NCI-H510A treated with DMSO at 0.1 percent for 48 hours (cell line): ENCODE data around the gene EML3.
"Not testable (repeated sequence)": the region's sequence is repeated elsewhere in the genome, so short reads cannot be mapped to it uniquely, and the experiment has no call there.

Experiments
- DNase-seq: peaks from one replicate; lab custom pipeline; 2025; lab: John Stamatoyannopoulos, UW

The EML3 gene, protein sequence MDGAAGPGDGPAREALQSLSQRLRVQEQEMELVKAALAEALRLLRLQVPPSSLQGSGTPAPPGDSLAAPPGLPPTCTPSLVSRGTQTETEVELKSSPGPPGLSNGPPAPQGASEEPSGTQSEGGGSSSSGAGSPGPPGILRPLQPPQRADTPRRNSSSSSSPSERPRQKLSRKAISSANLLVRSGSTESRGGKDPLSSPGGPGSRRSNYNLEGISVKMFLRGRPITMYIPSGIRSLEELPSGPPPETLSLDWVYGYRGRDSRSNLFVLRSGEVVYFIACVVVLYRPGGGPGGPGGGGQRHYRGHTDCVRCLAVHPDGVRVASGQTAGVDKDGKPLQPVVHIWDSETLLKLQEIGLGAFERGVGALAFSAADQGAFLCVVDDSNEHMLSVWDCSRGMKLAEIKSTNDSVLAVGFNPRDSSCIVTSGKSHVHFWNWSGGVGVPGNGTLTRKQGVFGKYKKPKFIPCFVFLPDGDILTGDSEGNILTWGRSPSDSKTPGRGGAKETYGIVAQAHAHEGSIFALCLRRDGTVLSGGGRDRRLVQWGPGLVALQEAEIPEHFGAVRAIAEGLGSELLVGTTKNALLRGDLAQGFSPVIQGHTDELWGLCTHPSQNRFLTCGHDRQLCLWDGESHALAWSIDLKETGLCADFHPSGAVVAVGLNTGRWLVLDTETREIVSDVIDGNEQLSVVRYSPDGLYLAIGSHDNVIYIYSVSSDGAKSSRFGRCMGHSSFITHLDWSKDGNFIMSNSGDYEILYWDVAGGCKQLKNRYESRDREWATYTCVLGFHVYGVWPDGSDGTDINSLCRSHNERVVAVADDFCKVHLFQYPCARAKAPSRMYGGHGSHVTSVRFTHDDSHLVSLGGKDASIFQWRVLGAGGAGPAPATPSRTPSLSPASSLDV

DNA sequence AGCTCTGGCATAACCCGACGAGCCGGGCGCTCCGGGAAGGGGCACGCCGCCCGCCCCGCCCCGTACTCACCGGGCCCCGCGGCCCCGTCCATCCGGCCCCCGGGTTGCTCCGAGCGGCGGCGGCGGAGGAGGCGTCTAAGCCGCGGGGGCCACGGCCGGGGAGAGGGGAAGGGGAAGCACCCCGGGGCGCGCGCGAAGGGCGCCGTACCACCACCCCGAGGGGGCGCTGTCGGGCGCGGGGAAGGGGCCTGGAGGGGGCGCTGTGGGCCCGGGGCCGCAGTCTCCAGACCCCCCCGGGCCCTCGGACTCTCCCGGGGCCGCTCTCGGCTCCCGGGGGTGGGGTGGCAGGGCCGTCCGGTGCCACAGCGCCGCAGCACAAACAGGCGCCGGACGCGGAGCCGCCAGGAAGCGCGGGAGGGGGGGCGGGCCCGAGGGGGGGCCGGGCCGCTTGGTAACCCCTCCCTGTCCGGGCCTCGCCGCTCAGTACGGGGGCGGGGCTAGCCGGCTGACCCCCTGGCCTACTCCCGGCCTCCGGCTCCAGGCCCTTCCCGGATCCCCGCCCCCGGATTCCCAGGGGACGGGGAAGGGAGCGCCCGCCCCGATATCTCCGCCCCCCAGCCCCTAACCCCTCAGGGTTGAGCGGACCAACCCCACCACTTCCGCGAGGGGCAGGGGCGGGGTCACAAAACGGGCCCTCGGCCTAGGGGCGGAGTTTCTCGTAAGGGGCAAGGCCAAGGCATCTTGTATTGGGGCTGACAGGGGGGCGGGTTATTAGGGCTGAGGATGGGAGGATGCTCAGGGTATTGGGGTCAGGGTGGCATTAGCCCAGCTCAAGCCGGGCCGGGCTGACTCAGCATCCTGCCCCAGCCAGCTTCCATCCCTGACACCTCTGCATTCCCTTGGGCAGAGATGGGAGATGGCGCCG is at the start of gene EML3, which contains the start of gene ROM1:
Gene EML3 (minus strand): TSS at position 410 of the 925 bp plus-strand sequence. CDS start 318 bp downstream, at position 92.
Gene ROM1 (plus strand): TSS at position 892 of the 925 bp plus-strand sequence. CDS start 25 bp downstream, at position 917.
- peak; percentile 70 for DNase-seq

DNA sequence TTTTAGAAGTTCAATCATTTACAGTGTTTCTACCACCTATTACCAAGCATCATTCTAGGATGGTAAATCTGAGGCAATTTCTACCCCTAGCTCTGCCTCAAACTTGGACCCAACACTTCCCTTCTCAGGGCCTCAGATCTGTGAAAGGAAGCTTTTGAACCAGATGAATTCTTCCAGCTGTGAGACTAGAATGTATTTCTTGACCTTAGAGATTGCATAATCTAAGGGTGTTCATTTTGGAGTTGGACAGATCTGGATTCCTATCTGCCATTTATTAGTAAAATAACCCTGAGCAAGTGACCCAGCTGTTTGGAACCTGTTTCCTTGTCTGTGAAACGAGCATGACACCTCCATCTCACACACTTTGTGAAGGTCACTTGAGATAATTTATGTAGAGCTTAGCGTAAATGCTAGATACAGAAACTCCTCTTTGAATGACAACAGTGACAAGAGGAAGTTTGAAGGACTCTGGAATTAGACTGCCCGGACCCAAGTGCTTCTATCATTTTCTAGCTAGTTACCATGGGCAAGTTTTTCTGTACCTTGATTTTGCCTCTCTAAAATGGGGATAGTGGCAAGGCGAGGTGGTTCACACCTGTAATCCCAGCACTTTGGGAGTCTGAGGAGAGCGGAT is 44.3 kb upstream of the EML3 start:
- no peak for DNase-seq

DNA sequence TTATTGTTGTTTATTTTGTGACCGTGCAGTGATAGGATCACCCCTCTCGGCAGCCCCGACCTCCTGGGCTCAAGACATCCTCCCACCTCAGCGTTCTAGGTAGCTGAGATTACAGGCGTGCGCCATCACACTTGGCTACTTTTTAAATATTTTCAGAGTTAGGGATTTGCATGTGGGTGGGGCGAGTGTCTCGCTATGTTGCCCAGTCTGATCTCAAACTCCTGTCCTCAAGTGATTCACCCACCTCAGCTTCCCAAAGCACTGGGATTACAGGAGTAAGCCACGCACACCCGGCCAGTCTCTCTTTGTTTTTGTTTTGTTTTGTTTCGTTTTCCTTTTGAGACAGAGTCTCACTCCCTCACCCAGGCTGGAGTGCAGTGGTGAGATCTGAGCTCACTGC is 41.7 kb upstream of the EML3 start:
- DNase-seq = no peak

DNA sequence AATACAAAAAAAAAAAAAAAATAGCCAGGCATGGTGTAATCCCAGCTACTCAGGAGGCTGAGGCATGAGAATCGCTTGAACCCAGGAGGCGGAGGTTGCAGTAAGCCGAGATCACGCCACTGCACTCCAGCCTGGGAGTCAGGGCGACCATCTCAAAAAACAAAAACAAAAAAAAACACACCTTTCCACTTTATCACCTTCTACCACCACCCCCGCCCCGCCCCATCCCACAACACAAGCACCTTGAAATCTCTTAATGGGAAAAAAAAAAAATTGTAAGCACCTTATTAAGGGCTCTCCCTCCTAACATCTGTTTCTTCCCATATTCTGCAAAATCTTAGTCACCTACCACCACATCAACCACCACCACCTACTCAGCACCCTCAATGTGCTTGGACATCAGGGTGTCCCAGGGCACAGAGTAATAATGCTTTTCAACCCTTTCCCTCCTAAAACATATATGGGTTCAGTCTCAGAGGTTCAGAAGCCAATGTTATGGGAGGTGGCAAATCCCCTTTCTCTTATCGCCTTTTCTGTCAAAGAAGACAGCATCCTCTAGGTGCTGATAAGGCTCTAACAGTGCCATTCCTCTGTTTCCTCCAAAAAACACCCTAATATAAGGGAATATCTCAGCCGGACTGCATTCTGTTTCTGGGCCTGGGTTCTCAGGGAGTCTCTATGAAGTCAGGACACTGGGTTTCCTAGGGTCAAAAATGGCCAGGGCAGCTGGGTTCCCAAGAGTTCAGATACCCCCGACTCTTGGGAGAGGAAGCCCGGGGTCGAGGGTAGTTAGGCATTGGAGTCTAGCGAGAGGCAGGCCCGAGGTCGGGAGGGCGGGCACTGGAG is 39.8 kb upstream of the EML3 start:
- DNase-seq = no peak

DNA sequence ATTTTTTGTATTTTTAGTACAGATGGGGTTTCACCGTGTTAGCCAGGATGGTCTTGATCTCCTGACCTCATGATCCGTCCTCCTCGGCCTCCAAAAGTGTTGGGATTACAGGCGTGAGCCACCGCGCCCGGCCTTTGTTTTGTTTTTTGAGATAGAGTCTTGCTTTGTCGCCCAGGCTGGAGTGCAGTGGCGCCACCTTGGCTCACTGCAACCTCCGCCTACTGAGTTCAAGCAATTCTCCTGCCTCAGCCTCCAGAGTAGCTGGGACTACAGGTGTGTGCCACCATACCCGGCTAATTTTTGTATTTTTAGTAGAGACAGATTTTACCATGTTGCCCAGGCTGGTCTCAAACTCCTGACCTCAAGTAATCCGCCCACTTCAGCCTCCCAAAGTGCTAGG is 37.7 kb upstream of the EML3 start:
- not testable (repeated sequence) for DNase-seq

DNA sequence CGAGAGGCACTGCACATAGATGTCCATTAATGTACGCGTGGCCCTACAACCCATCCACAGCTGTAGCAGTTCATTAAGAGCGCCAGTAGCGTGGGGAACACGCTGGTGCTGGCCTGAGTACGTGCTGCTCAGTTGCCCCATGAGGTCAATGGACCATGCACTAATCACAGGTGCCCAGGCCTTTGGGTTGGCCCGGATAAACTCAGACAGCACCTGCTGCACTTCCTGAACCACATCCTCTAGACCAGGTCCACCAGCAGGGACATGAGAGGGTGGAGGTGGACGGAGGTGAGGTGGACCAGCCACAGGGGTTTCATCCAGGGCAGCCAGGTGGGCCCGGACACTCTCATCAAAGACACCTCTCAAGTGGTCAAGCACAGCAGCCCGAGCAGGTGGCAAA is 36.9 kb upstream of the EML3 start:
- no peak for DNase-seq

DNA sequence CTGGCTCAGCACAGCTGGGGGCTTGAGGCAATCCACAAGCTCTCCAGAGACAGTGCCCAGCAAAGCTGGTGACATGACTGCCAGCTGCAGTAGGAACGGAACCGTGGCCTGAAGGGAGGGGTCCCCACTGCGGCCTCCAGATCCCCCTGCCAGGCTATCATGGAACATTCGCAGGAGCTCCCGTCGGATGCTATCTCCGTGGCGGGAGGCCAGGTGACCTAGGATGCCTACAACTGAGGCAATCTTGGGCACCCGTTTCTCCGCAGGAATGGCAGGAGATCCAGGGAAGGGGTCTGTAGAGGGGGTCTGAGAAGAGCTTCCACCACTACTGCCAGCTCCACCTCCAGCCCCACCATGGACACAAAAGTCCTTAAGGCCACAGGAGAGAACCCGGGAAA is 36.4 kb upstream of the EML3 start:
- DNase-seq = no peak

DNA sequence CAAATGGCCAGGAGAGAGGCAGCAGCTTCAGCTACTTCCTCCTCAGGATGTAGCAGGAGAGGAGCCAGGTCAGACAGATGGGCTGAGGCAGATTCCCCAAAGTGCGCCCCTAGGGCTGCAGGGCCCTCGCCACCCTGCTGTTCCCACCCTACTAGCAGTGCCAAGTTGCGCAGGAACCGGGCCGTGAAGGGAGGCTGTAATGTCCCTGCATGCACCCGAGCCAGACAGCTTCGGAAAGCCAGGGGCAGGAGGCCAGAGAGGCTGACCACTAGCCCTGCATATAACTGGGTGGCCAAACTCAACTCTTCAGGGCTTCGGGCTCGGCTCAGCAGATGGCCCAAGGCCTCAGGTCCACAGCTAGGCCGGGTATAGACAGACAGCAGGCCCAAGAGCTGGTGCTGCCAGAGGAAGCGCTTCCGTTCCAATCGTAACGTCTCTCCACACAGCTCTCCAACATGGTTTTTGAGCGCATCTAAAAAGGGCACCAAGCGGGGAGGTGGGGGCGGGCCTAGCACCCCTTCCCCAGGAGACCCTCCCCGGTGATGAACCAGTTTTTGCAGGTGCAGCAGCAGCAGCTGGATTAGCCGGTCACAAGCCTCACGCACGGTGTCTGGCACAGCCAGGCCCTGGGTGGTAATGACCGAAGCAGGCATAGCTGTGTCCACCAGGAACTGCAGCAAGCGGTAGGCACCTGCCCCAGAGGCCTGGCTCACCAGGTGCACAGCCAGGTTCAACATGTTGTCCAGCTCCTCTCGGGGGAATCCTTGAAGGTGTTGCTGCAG is 35.8 kb upstream of the EML3 start:
- DNase-seq = no peak

DNA sequence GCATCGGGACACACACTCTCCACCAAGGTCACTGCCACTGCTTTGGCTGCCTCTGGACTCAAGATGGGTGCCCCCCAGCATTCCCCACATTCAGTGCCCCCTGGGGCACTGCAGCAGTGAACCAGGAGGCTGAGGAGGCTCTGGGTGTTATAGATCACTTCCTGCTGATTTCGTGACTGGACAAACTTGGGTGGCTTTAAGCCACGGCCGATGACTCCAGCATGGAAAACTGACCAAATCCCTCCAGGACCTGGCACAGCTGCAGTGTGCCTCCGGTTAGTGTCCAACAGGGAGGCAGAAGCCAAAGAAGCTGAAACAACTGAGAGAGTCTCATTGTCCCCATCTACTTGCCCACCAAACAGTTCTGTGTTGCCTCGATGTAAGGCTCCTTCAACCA is 35.0 kb upstream of the EML3 start:
- no peak for DNase-seq

DNA sequence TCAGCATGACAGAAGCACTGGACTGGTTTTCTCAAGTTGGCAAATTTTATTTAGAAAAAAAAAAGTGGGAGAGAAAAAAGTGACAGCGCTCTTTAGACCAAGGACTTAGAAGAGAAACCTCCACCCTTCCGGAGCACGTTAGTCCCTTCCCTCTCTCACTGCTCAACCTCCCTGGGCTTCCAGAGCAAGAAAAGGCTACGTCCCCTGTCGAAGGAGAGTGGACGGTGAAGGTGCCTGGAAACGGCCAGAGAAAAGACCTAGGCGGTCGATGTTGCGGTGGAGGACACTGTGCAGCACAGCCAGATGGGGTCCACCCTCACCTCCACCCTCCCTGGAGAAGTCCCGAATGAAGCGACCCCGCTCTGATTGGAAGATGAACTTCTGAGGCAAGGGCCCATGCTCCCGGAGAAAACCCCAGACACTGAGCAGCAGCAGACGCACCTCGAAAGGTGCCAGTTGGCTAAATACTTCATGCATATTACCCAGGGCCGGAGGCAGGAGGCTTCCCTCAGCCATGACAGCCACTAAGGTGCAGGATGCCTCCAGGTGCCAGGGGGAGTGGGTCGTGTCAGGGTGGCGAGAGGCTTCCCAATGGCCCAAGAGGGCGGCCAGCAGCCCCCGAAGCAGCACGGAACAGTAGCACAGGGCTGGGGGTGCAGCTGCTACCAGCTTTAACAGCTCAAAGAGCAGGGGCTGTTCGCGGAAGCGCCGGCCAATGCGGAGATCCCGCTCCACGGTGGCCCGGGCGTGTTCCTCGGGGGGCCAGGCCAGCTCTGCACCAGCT is 34.4 kb upstream of the EML3 start:
- no peak for DNase-seq

DNA sequence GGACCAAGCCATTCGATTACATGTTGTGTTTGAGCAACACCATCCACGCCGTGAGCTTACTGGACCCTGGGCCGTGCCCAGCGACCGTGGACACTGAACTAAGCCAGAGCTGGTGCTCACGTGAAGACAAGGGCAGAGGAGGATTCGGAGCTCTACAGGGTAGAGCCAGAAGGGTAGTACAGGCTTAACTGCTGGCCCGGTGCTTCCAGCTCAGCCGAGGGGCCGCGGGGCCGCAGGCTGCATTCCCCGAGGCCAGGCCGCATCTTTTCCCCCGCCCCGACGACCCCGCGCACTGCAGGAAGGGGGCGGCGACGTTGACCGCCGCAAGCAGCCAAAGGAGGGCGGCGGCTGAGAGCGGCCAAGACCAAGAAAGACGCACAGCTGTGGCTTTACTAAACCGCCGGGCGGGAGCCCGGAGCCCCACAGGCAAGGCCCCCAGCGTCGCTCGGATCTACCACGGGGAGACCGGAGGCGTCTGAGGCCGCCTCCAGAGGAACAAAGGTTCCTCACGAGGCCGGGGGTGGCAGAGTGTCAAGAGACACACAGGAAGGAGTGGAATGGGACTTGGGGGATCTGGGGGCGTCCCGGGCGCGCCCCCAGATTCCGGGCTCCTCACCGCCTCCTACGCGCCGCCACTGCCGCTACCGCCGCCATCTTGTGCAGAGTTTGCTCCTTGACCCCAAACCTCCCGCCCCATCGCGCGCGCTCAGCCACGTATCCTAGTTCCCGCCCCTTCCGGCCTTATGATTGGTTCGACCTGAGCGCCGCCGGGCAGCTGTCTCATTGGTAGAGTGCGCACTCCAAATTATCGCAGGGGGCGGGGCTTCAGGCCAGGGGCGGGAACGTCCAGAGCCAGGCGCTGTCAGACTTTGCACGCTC is 33.6 kb upstream of the EML3 start, which contains the start of gene GANAB:
Gene GANAB (minus strand): TSS at position 668 of the 879 bp plus-strand sequence. CDS start 14 bp downstream, at position 654.
- peak; percentile 97 for DNase-seq

DNA sequence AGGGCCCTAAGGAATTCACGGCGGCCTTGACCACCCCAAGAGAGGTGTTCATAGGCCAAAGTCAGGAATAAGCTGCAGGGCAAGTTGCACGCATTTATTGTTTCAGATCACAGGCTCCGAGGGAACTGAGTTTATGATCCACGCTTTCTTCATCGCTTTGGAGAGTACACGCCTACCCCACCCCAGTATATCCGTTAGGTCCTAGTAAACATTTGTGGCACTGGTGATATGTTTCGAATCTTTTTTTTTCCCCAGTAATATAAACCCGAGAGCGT is 33.0 kb upstream of the EML3 start:
- DNase-seq = no peak

DNA sequence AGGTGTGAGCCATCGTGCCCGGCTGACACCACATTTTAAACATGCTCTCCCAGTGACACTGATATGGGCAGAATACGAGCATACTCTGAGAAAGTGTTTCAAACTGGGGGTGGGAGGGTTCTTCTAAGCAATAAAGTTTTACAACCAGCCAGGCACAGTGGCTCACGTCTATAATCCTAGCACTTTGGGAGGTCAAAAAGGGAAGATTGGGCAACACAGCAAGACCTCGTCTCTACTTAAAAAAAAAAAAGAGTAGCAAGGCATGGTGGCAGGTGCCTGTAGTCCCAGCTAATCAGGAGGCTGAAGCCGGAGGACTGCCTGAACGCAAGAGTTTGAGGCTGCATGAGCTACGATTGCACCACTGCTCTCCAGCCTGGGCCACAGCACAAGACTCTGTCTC is 31.6 kb upstream of the EML3 start:
- no peak for DNase-seq

DNA sequence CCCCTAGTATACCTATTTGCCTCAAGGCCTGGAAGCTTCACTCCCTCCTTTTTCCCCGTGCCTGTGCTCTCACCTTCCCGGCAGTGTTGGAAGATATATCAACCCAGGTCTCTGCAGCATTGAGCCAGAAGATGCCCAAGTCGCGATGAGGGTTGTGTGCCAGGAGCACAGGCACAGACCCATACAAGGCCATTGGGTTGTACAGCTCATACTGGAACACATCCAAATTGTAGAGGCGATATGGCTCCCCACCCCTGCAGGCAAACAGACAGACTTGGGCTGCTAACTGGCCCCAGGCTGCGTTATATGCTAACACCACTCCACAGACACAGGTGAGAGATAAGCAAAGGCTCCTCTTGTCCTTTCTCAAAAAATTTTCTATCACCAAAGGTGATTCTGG is 19.9 kb upstream of the EML3 start:
- DNase-seq = no peak

DNA sequence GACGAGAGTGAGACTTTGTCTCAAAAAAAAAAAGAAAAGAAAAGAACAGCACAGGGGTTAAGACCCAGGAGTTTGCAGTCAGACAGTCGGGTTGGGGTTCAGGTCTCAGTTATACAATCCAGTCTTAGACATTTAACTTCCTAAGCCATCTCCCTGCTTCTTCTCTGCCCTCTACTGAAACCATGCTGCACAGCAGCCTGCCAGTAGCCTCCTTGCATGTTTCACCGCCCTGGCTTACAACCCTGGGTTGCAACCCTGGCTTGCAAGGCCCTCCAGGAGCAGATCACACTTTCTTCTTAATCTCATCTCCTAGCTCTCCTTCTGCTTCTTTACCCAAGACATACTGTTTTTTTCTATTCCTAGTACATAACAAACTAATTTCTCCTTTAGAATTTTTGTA is 15.1 kb upstream of the EML3 start:
- DNase-seq = no peak

DNA sequence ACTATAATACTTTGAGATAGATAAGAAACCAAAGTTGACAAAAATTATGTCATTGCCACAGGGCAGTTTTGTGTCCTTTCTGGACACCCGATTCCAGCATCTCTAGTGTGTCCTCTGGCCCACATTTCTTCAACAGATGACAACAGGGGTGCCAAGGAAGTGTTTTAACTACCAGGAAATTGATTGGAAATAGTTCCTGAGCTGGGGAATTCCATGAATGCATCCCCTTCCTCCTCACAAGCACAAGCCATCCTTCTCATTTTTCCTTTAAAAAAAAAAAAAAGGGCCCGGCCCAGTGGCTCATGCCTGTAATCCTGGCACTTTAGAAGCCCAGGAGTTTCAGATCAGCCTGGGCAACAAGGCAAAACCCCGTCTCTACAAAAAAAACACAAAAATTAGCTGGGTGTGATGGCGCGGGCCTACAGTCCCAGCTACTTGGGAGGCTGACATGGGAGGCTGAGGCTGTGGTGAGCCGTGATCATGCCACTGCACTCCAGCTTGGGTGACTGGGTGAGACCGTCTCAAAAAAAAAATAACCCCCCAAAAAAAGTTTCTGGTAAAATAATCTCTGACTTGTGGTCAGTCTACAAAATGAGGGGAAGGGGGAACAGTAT is 10.0 kb upstream of the EML3 start:
- DNase-seq = no peak
